Right forelimb (tissue), 1 donor: ENCODE measurements around the gene SH3BGRL2.
"Not testable (repeated sequence)": the region's sequence is repeated elsewhere in the genome, so short reads cannot be mapped to it uniquely, and the experiment has no call there.

Experiments used
- DNase-seq: peaks from one replicate; pipeline ENCODE4 v3.0.0-alpha.2; 2018

Gene SH3BGRL2

GRCh38 chr6:79704200-79704599 lies 73.1 kb downstream of the SH3BGRL2 start:
- DNase-seq = no peak

- no peak for DNase-seq
Observed at GRCh38 chr6:79705456-79705995, 74.4 kb downstream of the SH3BGRL2 start.

- no peak for DNase-seq
Observed at GRCh38 chr6:79706527-79706926, 75.4 kb downstream of the SH3BGRL2 start.

GRCh38 chr6:79707621-79708020 lies 76.5 kb downstream of the SH3BGRL2 start:
- DNase-seq = no peak

GRCh38 chr6:79708095-79708791 lies 77.1 kb downstream of the SH3BGRL2 start:
- no peak for DNase-seq

- no peak for DNase-seq
Observed at GRCh38 chr6:79710127-79710526, 79.0 kb downstream of the SH3BGRL2 start.

GRCh38 chr6:79711167-79711566 lies 80.0 kb downstream of the SH3BGRL2 start:
- no peak for DNase-seq

GRCh38 chr6:79712144-79712543 lies 81.0 kb downstream of the SH3BGRL2 start:
- no peak for DNase-seq

GRCh38 chr6:79712616-79713135 lies 81.5 kb downstream of the SH3BGRL2 start:
- DNase-seq = no peak

- no peak for DNase-seq
Observed at GRCh38 chr6:79713701-79714322, 82.7 kb downstream of the SH3BGRL2 start.

- DNase-seq = no peak
Observed at GRCh38 chr6:79717989-79718388, 86.9 kb downstream of the SH3BGRL2 start.

- DNase-seq = no peak
Observed at GRCh38 chr6:79718509-79719247, 87.5 kb downstream of the SH3BGRL2 start.

- DNase-seq = no peak
Observed at GRCh38 chr6:79719248-79719960, 88.3 kb downstream of the SH3BGRL2 start.

- no peak for DNase-seq
Observed at GRCh38 chr6:79724816-79725215, 93.7 kb downstream of the SH3BGRL2 start.

- DNase-seq = no peak
Observed at GRCh38 chr6:79731471-79731870, 100.3 kb downstream of the SH3BGRL2 start.

GRCh38 chr6:79733388-79733787 lies 102.3 kb downstream of the SH3BGRL2 start:
- DNase-seq = no peak

GRCh38 chr6:79734374-79734773 lies 103.2 kb downstream of the SH3BGRL2 start:
- DNase-seq = no peak

- no peak for DNase-seq
Observed at GRCh38 chr6:79735183-79735582, 104.1 kb downstream of the SH3BGRL2 start.

- DNase-seq = no peak
Observed at GRCh38 chr6:79737172-79737571, 106.0 kb downstream of the SH3BGRL2 start.

- DNase-seq = no peak
Observed at GRCh38 chr6:79742030-79742429, 110.9 kb downstream of the SH3BGRL2 start.

GRCh38 chr6:79745282-79745681 lies 114.2 kb downstream of the SH3BGRL2 start:
- not testable (repeated sequence) for DNase-seq

GRCh38 chr6:79746325-79746724 lies 115.2 kb downstream of the SH3BGRL2 start:
- DNase-seq = not testable (repeated sequence)

GRCh38 chr6:79750806-79751205 lies 119.7 kb downstream of the SH3BGRL2 start:
- DNase-seq = no peak
